H1 (cell line): Measurements from ENCODE around the gene TMEM150B. TPM values are rescaled to one million over a fixed set of nuclear protein-coding genes. Genes with fewer than 3 reads are reported as not detected.

Source experiments
- CTCF ChIA-PET: fragments of 300-600 bp; sonication (Branson Sonifier 250); formaldehyde crosslinking; loops from one replicate; lab custom pipeline; 2021; ENCODE audit not compliant: partially characterized antibody; lab: Charles Lee
- POLR2A ChIA-PET: fragments of 300-600 bp; sonication (Branson Sonifier 250); formaldehyde crosslinking; loops from one replicate; lab custom pipeline; 2021; ENCODE audit warnings: inconsistent platforms; ENCODE audit not compliant: partially characterized antibody; lab: Charles Lee
- DNase-seq, 2 experiments: peaks; one replicate each; pipeline versions ENCODE4 v3.0.0 to v3.0.0-alpha.2; 2010 to 2022; ENCODE audit warnings: low spot score in 2 of 2, low read depth in 1 of 2, mixed read lengths in 1 of 2
- FAIRE-seq: peaks from 2 replicates; lab custom pipeline; 2011; peaks lifted over from hg19 to GRCh38; lab: Jason Lieb, UNC
- H2AFZ ChIP-seq: 2 replicates; pipeline ENCODE4 v1.8.1; 2012; ENCODE audit warnings: low read length, inconsistent platforms
- H2AK5ac ChIP-seq: 2 replicates; pipeline ENCODE4 v1.6.1; 2013; ENCODE audit warnings: low read depth, low read length
- H2BK120ac ChIP-seq: replicated peaks from 2 replicates; pipeline ENCODE3; 2013; ENCODE audit warnings: low read depth, low read length, inconsistent platforms
- H2BK12ac ChIP-seq: 2 replicates; pipeline ENCODE4 v1.6.1; 2013; ENCODE audit warnings: low read depth, low read length
- H2BK15ac ChIP-seq: 2 replicates; pipeline ENCODE4 v1.6.1; 2013; ENCODE audit warnings: low read length
- H2BK20ac ChIP-seq: 2 replicates; pipeline ENCODE4 v1.6.1; 2013; ENCODE audit warnings: low read length
- H2BK5ac ChIP-seq: 2 replicates; pipeline ENCODE4 v1.6.1; 2013; ENCODE audit warnings: low read depth, low read length
- H3K14ac ChIP-seq: 2 replicates; pipeline ENCODE4 v1.6.1; 2013; ENCODE audit warnings: inconsistent platforms; ENCODE audit not compliant: insufficient read length
- H3K18ac ChIP-seq: 2 replicates; pipeline ENCODE4 v1.6.1; 2013; ENCODE audit warnings: low read length; ENCODE audit errors: extremely low read depth
- H3K23ac ChIP-seq: 2 replicates; pipeline ENCODE4 v1.6.1; 2013; ENCODE audit warnings: inconsistent platforms; ENCODE audit not compliant: insufficient read length
- H3K23me2 ChIP-seq: 2 replicates; pipeline ENCODE4 v1.6.1; 2013; ENCODE audit warnings: low read depth, low read length
- H3K27ac ChIP-seq: 2 replicates; pipeline ENCODE4 v1.6.1; 2011; ENCODE audit warnings: low read depth, low read length, inconsistent platforms
- H3K27me3 ChIP-seq, 4 experiments: replicated peaks in 1 of 4; 1 replicate in 1 of 4; 2 replicates in 3 of 4; pipeline versions ENCODE4 v1.6.1 to v1.8.1; 2011 to 2013; ENCODE audit warnings: low read length in 3 of 4, mild to moderate bottlenecking in 3 of 4, inconsistent platforms in 2 of 4, mixed read lengths in 2 of 4, moderate library complexity in 1 of 4; ENCODE audit not compliant: control insufficient read depth in 3 of 4, insufficient read depth in 3 of 4; ENCODE audit errors: extremely low read depth in 1 of 4
- H3K36me3 ChIP-seq, 4 experiments: 2 replicates each; pipeline versions ENCODE4 v1.6.1 to v1.8.1; 2011 to 2013; ENCODE audit warnings: mild to moderate bottlenecking in 4 of 4, low read length in 3 of 4, moderate library complexity in 2 of 4, control low read depth in 1 of 4, inconsistent platforms in 1 of 4; ENCODE audit not compliant: insufficient read depth in 4 of 4, control insufficient read depth in 2 of 4
- H3K4ac ChIP-seq: replicated peaks from 2 replicates; pipeline ENCODE3; 2013; ENCODE audit warnings: low read length, low read depth, mixed read lengths, inconsistent platforms; ENCODE audit not compliant: insufficient read length
- H3K4me1 ChIP-seq, 4 experiments: replicated peaks in 1 of 4; 1 replicate in 1 of 4; 2 replicates in 3 of 4; pipeline versions ENCODE4 v1.6.1 to v1.8.1; 2011 to 2013; ENCODE audit warnings: low read length in 3 of 4, inconsistent platforms in 2 of 4, mixed read lengths in 1 of 4; ENCODE audit not compliant: insufficient read depth in 4 of 4, control insufficient read depth in 3 of 4
- H3K4me2 ChIP-seq, 2 experiments: 2 replicates each; pipeline versions ENCODE4 v1.6.1 to v1.8.1; 2011 to 2013; ENCODE audit warnings: low read depth in 2 of 2, low read length in 2 of 2, control low read depth in 1 of 2, inconsistent platforms in 1 of 2, mild to moderate bottlenecking in 1 of 2; ENCODE audit not compliant: insufficient read depth in 1 of 2
- H3K4me3 ChIP-seq, 4 experiments: fragments of 200-600, 300-600 bp in 1 of 4; sonication (generic), shearing (Covaris generic), sonication (Bioruptor Twin) in 1 of 4; 2 replicates each; pipeline versions ENCODE4 v1.5.1 to v1.8.1; 2011 to 2016; ENCODE audit warnings: low read length in 4 of 4, low read depth in 3 of 4, control low read depth in 2 of 4, inconsistent platforms in 2 of 4, mild to moderate bottlenecking in 2 of 4, mixed read lengths in 1 of 4, moderate library complexity in 1 of 4; ENCODE audit not compliant: insufficient read depth in 2 of 4; ENCODE audit errors: extremely low read depth in 1 of 4
- H3K56ac ChIP-seq: replicated peaks from 2 replicates; pipeline ENCODE3; 2013; ENCODE audit warnings: low read depth, mild to moderate bottlenecking, mixed read lengths, low read length, inconsistent platforms; ENCODE audit not compliant: insufficient read length
- H3K79me1 ChIP-seq: 2 replicates; pipeline ENCODE4 v1.6.1; 2013; ENCODE audit warnings: low read depth, low read length, control low read depth
- H3K79me2 ChIP-seq, 2 experiments: 2 replicates each; pipeline versions ENCODE4 v1.6.1 to v1.8.1; 2012 to 2013; ENCODE audit warnings: low read length in 2 of 2, mild to moderate bottlenecking in 2 of 2, inconsistent platforms in 1 of 2; ENCODE audit not compliant: insufficient read depth in 2 of 2, control insufficient read depth in 1 of 2
- H3K9ac ChIP-seq, 4 experiments: replicated peaks in 1 of 4; 1 replicate in 1 of 4; 2 replicates in 3 of 4; pipeline versions ENCODE4 v1.6.1 to v1.8.1; 2011 to 2013; ENCODE audit warnings: low read depth in 3 of 4, low read length in 3 of 4, control low read depth in 2 of 4, mild to moderate bottlenecking in 2 of 4, moderate library complexity in 2 of 4, inconsistent platforms in 1 of 4; ENCODE audit errors: extremely low read depth in 1 of 4
- H3K9me3 ChIP-seq, 2 experiments: 2 replicates each; pipeline versions ENCODE4 v1.6.1 to v1.8.1; 2012 to 2013; ENCODE audit warnings: mild to moderate bottlenecking in 2 of 2, moderate library complexity in 2 of 2, control low read depth in 1 of 2, inconsistent platforms in 1 of 2, low read depth in 1 of 2, low read length in 1 of 2, mixed read lengths in 1 of 2; ENCODE audit not compliant: insufficient read depth in 2 of 2
- H4K20me1 ChIP-seq, 2 experiments: replicated peaks in 1 of 2; 2 replicates each; pipeline versions ENCODE3 to v1.8.1; 2011 to 2013; ENCODE audit warnings: inconsistent platforms in 2 of 2, low read length in 2 of 2, mild to moderate bottlenecking in 1 of 2; ENCODE audit not compliant: insufficient read depth in 2 of 2, control insufficient read depth in 1 of 2
- H4K5ac ChIP-seq: 2 replicates; pipeline ENCODE4 v1.6.1; 2013; ENCODE audit warnings: low read length, low read depth, mixed read lengths, inconsistent platforms; ENCODE audit not compliant: insufficient read length
- H4K8ac ChIP-seq: 2 replicates; pipeline ENCODE4 v1.8.0; 2013; ENCODE audit warnings: mild to moderate bottlenecking, moderate library complexity, low read length, inconsistent platforms; ENCODE audit not compliant: insufficient read depth; ENCODE audit errors: extremely low read depth
- H4K91ac ChIP-seq: replicated peaks from 2 replicates; pipeline ENCODE3; 2013; ENCODE audit warnings: low read length, mixed read lengths, inconsistent platforms; ENCODE audit not compliant: insufficient read length
- EZH2 ChIP-seq: fragments of 200-600 bp; sonication (generic); IDR thresholded peaks from 2 replicates; pipeline ENCODE4 v1.7.1; 2012; ENCODE audit warnings: low read depth, mild to moderate bottlenecking, moderate library complexity, low read length, inconsistent platforms; ENCODE audit not compliant: severe bottlenecking
- JUND ChIP-seq: IDR thresholded peaks from 2 replicates; pipeline ENCODE4 v1.6.1; 2011; ENCODE audit warnings: mild to moderate bottlenecking, improper control_type of control experiment, low read length
- MAFK ChIP-seq: IDR thresholded peaks from 2 replicates; pipeline ENCODE4 v1.6.1; 2012; ENCODE audit warnings: low read depth, mild to moderate bottlenecking, improper control_type of control experiment, low read length
- MAX ChIP-seq: IDR thresholded peaks from 2 replicates; pipeline ENCODE4 v1.6.1; 2012; ENCODE audit warnings: inconsistent platforms
- SP2 ChIP-seq: IDR thresholded peaks from 2 replicates; pipeline ENCODE4 v1.6.1; 2012; ENCODE audit warnings: mild to moderate bottlenecking, low read length, inconsistent platforms
- WGBS, 2 experiments: shearing (Covaris generic) in 1 of 2; methylation state at CpG; one replicate each; pipeline versions ENCODE4 v1.1.6 to v1.1.7; 2013 to 2015; ENCODE audit warnings: low lambda C conversion rate in 2 of 2, mixed read lengths in 2 of 2, inconsistent platforms in 1 of 2, low coverage in 1 of 2, missing lambda C conversion rate in 1 of 2; ENCODE audit not compliant: insufficient replicate concordance in 2 of 2, insufficient coverage in 1 of 2, insufficient read length in 1 of 2; ENCODE audit errors: extremely low coverage in 1 of 2, missing lambda C conversion rate in 1 of 2; 5-methylcytosine and 5-hydroxymethylcytosine counted together
- polyA plus RNA-seq, 7 experiments: library from polyadenylated mRNA; depleted of rRNA in 3 of 7; stranded (reverse) in 5 of 7; unstranded in 2 of 7; fragments of >200 nt in 5 of 7; fragments of 200-250 nt in 2 of 7; gene quantifications; 1 replicate in 5 of 7; 2 replicates in 1 of 7; 4 replicates in 1 of 7; pipeline versions ENCODE4 v1.2.1 to v1.2.3, GENCODE V29; 2011 to 2013; ENCODE audit warnings: missing spikeins in 2 of 7, mixed read lengths in 2 of 7
- total RNA-seq: library from RNA; stranded (reverse); fragmentation: NEBNext Ultra II Directional; extraction: Animal tissue kit (Norgen Biotek cat#: 25700); gene quantifications from 2 replicates; pipeline ENCODE4 v1.2.1, GENCODE V29; 2021

TMEM150B gene
- total and polyA plus RNA-seq, 2 of the 8 experiments (the other 6 are each of a cell fraction or from before 2014, with no cell fraction given), result 0.41 to 0.91 TPM

DNA sequence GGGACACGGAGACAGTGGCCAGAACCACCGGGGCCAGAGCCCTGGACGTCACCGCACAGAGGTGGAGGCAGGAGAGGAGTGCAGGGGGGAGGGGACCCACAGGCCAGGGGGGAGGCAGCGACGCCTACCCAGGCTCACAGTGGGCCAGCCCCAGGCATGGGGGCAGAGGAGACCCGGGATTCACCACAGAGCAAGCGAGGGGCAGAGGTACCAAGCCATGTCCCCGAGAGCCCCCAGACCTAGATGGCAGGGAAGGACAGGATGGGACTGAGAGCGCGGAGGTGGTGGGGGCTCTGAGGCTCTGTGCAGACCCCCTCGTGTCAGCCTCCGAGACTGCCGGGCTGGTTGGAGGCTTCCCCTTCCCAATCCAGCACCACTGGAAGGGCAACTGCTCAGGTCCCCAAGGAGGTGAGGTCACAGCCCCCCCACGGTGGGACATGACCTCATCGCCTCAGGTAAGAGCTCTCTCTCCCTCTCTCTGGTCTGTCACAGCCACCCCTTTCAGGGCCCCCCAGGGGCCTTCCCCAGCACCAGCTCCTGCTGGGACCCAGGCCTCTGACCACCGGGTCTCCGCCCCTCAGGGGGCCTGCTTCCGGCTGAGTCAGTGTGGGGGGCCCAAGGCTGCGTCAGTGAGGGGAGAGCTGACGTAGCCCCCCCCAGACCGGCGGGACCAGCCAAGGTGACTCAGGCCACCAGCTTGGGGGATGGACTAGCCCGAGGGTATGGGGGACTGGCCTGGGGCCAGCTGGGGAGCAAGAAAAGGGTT, 47.4 kb upstream of the TMEM150B start:
- H3K4ac ChIP-seq, result no peak overlapping the region
- H2AK5ac ChIP-seq, result peak overlapping the region; percentile 24
- H3K9me3 ChIP-seq, result no peaks in the 10 kb centered on the region
- H3K14ac ChIP-seq, result no peak overlapping the region
- no peak overlapping the region for H2BK15ac ChIP-seq
- H2AFZ ChIP-seq, result no peak overlapping the region
- no peaks in the 10 kb centered on the region for H3K79me2 ChIP-seq
- no peak overlapping the region for H2BK5ac ChIP-seq
- H3K23me2 ChIP-seq, result peaks cover 19% of the 10 kb centered on the region; the same call in 1 of the 2 replicates
- POLR2A ChIA-PET, result interaction anchor here (0.6 to 7.1 kb wide), 11 partner anchors 11 to 71 kb away, joined by 3 to 58 read pairs (median 3); partner anchors contain the start of genes COX6B2, KMT5C, RPL28 and TMEM238
- no peak overlapping the region for H3K23ac ChIP-seq
- no peaks in the 10 kb centered on the region for H3K36me3 ChIP-seq
- no peak for DNase-seq
- H4K8ac ChIP-seq, result no peak overlapping the region; the same call in 1 of the 2 replicates
- H3K56ac ChIP-seq, result no peak overlapping the region
- H4K20me1 ChIP-seq, result no peaks in the 10 kb centered on the region
- H3K79me1 ChIP-seq, result no peaks in the 10 kb centered on the region
- TF ChIP-seq JUND (0 out of 2 replicates have a peak, but pooled peaks have one; percentile 14), MAFK (no peak), SP2 (no peak), MAX (no peak), EZH2 (no peak)
- no peak overlapping the region for H2BK120ac ChIP-seq
- no peak overlapping the region for H3K4me2 ChIP-seq
- CTCF ChIA-PET, result interaction anchor here (0.6 to 2.0 kb wide), 9 partner anchors 10 to 204 kb away, joined by 3 to 6 read pairs (median 3); partner anchors contain the start of genes GARIN5B and TMEM238
- no peak overlapping the region for H3K4me3 ChIP-seq
- H3K4me1 ChIP-seq, result peaks cover 5 to 47% (median 39%) of the 10 kb centered on the region in 4 experiments
- H4K5ac ChIP-seq, result no peak overlapping the region
- H3K27me3 ChIP-seq, result peaks cover 16 to 54% (median 43%) of the 10 kb centered on the region in 4 experiments
- peak overlapping the region; percentile 52; the same call in 1 of the 2 replicates for H2BK20ac ChIP-seq
- no peak overlapping the region for H3K27ac ChIP-seq
- WGBS, 2 experiments, result 68% methylated on average over 17 of the region's 24 CpGs; no CpG with 5 or more reads in 1 of the 2 experiments
- peak overlapping the region; percentile 81 for H3K18ac ChIP-seq
- no peak overlapping the region for H4K91ac ChIP-seq
- H3K9ac ChIP-seq, result no peak overlapping the region
- peak overlapping the region; percentile 85; the same call in 1 of the 2 replicates for H2BK12ac ChIP-seq
- no peak for FAIRE-seq
